C4-2B (cell line): ENCODE measurements around the gene CBARP.

Experiments used
- ZFX ChIP-seq: fragments of 450-650 bp; IDR thresholded peaks from 2 replicates; pipeline ENCODE4 v1.6.1; 2017
- TF ChIP-seq, protein P1 (sequence below): fragments of 450-650 bp; conservative IDR thresholded peaks from 2 replicates; pipeline ENCODE4 v1.5.1; 2017; ENCODE audit warnings: mild to moderate bottlenecking

DNA sequence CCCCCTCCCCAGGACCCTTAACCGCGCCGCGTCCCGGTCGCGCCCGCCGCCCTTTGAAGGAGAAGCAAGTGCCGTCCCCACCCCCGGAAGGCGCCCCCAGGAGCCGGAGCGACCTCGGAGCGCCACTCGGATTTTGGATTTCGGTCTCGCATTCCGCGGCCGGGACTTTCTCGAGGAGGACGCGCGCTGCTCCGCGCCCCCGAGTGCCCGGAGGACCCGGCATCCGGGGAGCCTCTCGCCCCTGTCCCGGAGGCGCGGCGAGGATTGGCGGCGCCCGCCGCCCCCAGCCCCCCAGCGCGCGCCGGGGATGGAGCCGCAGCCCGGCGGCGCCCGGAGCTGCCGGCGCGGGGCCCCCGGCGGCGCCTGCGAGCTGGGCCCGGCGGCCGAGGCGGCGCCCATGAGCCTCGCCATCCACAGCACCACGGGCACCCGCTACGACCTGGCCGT, 12.2 kb upstream of the CBARP start:
- TF ChIP-seq, protein P1, sequence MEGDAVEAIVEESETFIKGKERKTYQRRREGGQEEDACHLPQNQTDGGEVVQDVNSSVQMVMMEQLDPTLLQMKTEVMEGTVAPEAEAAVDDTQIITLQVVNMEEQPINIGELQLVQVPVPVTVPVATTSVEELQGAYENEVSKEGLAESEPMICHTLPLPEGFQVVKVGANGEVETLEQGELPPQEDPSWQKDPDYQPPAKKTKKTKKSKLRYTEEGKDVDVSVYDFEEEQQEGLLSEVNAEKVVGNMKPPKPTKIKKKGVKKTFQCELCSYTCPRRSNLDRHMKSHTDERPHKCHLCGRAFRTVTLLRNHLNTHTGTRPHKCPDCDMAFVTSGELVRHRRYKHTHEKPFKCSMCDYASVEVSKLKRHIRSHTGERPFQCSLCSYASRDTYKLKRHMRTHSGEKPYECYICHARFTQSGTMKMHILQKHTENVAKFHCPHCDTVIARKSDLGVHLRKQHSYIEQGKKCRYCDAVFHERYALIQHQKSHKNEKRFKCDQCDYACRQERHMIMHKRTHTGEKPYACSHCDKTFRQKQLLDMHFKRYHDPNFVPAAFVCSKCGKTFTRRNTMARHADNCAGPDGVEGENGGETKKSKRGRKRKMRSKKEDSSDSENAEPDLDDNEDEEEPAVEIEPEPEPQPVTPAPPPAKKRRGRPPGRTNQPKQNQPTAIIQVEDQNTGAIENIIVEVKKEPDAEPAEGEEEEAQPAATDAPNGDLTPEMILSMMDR = no peak
- TF ChIP-seq ZFX = no peak
